Panc1 (cell line): ENCODE results near the gene CAPRIN1. TPM values are rescaled to one million over a fixed set of nuclear protein-coding genes. Genes with fewer than 3 reads are reported as not detected.

Experiments used
- ATAC-seq: fragments of 200-7000 bp; cut with Tn5 transposase; 2 replicates; pipeline ENCODE4 v1.9.1; 2020; ENCODE audit warnings: mild to moderate bottlenecking, moderate library complexity
- BruUV-seq: library from RNA; stranded (reverse); fragments of 400-500 nt; replicated peaks from 2 replicates; lab custom pipeline; 2021; lab: Mats Ljungman, UMichigan
- CTCF ChIA-PET: fragments of 300-600 bp; sonication (Branson Sonifier 250); formaldehyde crosslinking; loops from one replicate; lab custom pipeline; 2022; ENCODE audit warnings: antibody characterized with exemption; lab: Charles Lee
- POLR2A ChIA-PET: fragments of 300-600 bp; sonication (Branson Sonifier 250); formaldehyde crosslinking; loops from one replicate; lab custom pipeline; 2022; ENCODE audit warnings: antibody characterized with exemption; lab: Charles Lee
- DNase-seq: peaks from one replicate; pipeline ENCODE4 v3.0.0-alpha.2; 2010; ENCODE audit warnings: low read depth, low spot score
- H3K27ac ChIP-seq: 2 replicates; pipeline ENCODE4 v1.5.1; 2011; ENCODE audit warnings: mild to moderate bottlenecking, low read length, inconsistent platforms
- H3K27me3 ChIP-seq: fragments of 200-500 bp; sonication (Bioruptor generic); 2 replicates; pipeline ENCODE4 v1.6.0; 2014; ENCODE audit warnings: low read length, inconsistent platforms; ENCODE audit not compliant: control insufficient read depth, insufficient read depth
- H3K36me3 ChIP-seq: fragments of 200-500 bp; sonication (Bioruptor generic); 2 replicates; pipeline ENCODE4 v1.5.1; 2014; ENCODE audit warnings: inconsistent platforms, mild to moderate bottlenecking, low read length, moderate library complexity; ENCODE audit not compliant: control insufficient read depth, insufficient read depth
- H3K4me1 ChIP-seq: 2 replicates; pipeline ENCODE4 v1.5.1; 2011; ENCODE audit warnings: inconsistent platforms, mild to moderate bottlenecking, low read length, moderate library complexity; ENCODE audit not compliant: control insufficient read depth, insufficient read depth
- H3K4me3 ChIP-seq, 2 experiments: 2 replicates each; pipeline ENCODE4 v1.5.1; 2011 to 2012; ENCODE audit warnings: low read depth in 2 of 2, low read length in 2 of 2, mild to moderate bottlenecking in 2 of 2, inconsistent platforms in 1 of 2, moderate library complexity in 1 of 2
- H3K9me3 ChIP-seq: fragments of 200-500 bp; sonication (Bioruptor generic); 2 replicates; pipeline ENCODE4 v1.5.1; 2014; ENCODE audit warnings: low read depth, mild to moderate bottlenecking, inconsistent platforms, low read length, moderate library complexity; ENCODE audit not compliant: control insufficient read depth, insufficient read depth
- CTCF ChIP-seq: fragments of 450-650 bp; IDR thresholded peaks from 2 replicates; pipeline ENCODE4 v1.5.1; 2017; ENCODE audit warnings: mild to moderate bottlenecking
- POLR2AphosphoS5 ChIP-seq: IDR thresholded peaks from 2 replicates; pipeline ENCODE4 v1.6.1; 2012; ENCODE audit warnings: mild to moderate bottlenecking, low read depth, low read length, moderate library complexity
- REST ChIP-seq, 2 experiments: IDR thresholded peaks; 2 replicates each; pipeline ENCODE4 v1.6.1; 2011 to 2012; ENCODE audit warnings: low read depth in 2 of 2, control low read depth in 1 of 2, low read length in 1 of 2, mild to moderate bottlenecking in 1 of 2, moderate library complexity in 1 of 2; ENCODE audit not compliant: insufficient read depth in 1 of 2
- SIN3A ChIP-seq: IDR thresholded peaks from 2 replicates; pipeline ENCODE4 v1.6.1; 2012; ENCODE audit warnings: low read depth, mild to moderate bottlenecking, low read length, moderate library complexity, borderline replicate concordance; ENCODE audit not compliant: insufficient read depth
- TCF7L2 ChIP-seq: IDR thresholded peaks from 2 replicates; pipeline ENCODE4 v1.6.1; 2011; ENCODE audit warnings: mild to moderate bottlenecking, low read depth, low read length, inconsistent platforms
- in situ Hi-C: cut with HindIII; loops from 2 replicates; pipeline ENCODE4 v1.10.0; 2016; ENCODE audit warnings: low sequenced_read_pairs, low pct_unique_long_range_greater_than_20kb
- intact Hi-C: fragments of 100-400 bp; cut with micrococcal nuclease; formaldehyde crosslinking; loops from one replicate; pipeline ENCODE4 v1.10.0; 2022; ENCODE audit not compliant: unreplicated experiment
- total RNA-seq: library from RNA; stranded (reverse); gene quantifications from one replicate; pipeline ENCODE4 v1.2.1, GENCODE V29; 2021; ENCODE audit not compliant: unreplicated experiment

CAPRIN1 gene
- total RNA-seq, 1 experiment from 2014 or later: 266 TPM

- TF ChIP-seq CTCF (no peak), POLR2AphosphoS5 (no peak), TCF7L2 (no peak), SIN3A (no peak)
- no peak for DNase-seq
- ChIA-PET CTCF (no interaction called here), POLR2A (no interaction called here)
- H3K27me3 ChIP-seq: no peaks in the 10 kb centered on the region
- H3K4me1 ChIP-seq: 0 out of 2 replicates have a peak, but pooled peaks cover 6% of the 10 kb centered on the region
- no peaks in the 10 kb centered on the region for H3K9me3 ChIP-seq
- no peak overlapping the region for H3K4me3 ChIP-seq
- ATAC-seq: no peak
- H3K27ac ChIP-seq: no peak overlapping the region
- intact Hi-C loops (no loop called here), in situ Hi-C loops (no loop called here)
- H3K36me3 ChIP-seq: peaks cover 69% of the 10 kb centered on the region
- no TSS peak for BruUV-seq
These were observed 47.3 kb downstream of the CAPRIN1 start for GRCh38 chr11:34098813-34099212.

GRCh38 chr11:34104680-34105078 is 53.1 kb downstream of the CAPRIN1 start:
- POLR2A ChIA-PET: interaction anchor here (0.7 kb wide), 1 partner anchor 103 kb away, joined by 3 read pairs; no protein-coding TSS in a partner anchor
- Histone ChIP-seq H3K27me3 (no peaks in the 10 kb centered on the region), H3K9me3 (no peaks in the 10 kb centered on the region), H3K36me3 (peaks cover 40% of the 10 kb centered on the region), H3K27ac (peak overlapping the region; percentile 98), H3K4me3 (peak overlapping the region; percentile 75 to 93), H3K4me1 (peaks cover 21% of the 10 kb centered on the region)
- no peak for TF ChIP-seq POLR2AphosphoS5
- TF ChIP-seq CTCF: no peak
- TF ChIP-seq SIN3A: no peak
- TF ChIP-seq TCF7L2: no peak
- no peak for TF ChIP-seq REST (IDR thresholded peaks at IDR 0.05; ENCODE audit: insufficient read depth in 1 of 2, low read depth in 2 of 2, low read length in 1 of 2)
- no TSS peak for BruUV-seq
- CTCF ChIA-PET: no interaction called here
- peak; percentile 2; the same call in 1 of the 2 replicates for ATAC-seq
- peak; percentile 0 for DNase-seq
- in situ Hi-C loops: no loop called here
- intact Hi-C loops: no loop called here
